Gastroesophageal sphincter (tissue), 4 donors: Measurements from ENCODE around the gene PSG5. TPM values are rescaled to one million over a fixed set of nuclear protein-coding genes. Genes with fewer than 3 reads are reported as not detected.
"Not testable (repeated sequence)": the region's sequence is repeated elsewhere in the genome, so short reads cannot be mapped to it uniquely, and the experiment has no call there.

Source experiments
- ATAC-seq: fragments of 150-250 bp; one replicate; pipeline ENCODE4 v1.9.1; 2016; ENCODE audit warnings: mild to moderate bottlenecking, moderate library complexity
- H3K27ac ChIP-seq, 4 donors: fragments of 200-600 bp; sonication (generic) in 3 of 4; 1 replicate in 3 of 4; 2 replicates in 1 of 4; pipeline ENCODE4 v1.5.1; 2016 to 2019
- H3K27me3 ChIP-seq: fragments of 200-600 bp; sonication (generic); one replicate; pipeline ENCODE4 v1.5.1; 2019
- H3K36me3 ChIP-seq, 2 donors: fragments of 200-600 bp; sonication (generic); one replicate each; pipeline ENCODE4 v1.5.1; 2019; ENCODE audit warnings: control low read depth in 1 of 2
- H3K4me1 ChIP-seq, 3 donors: fragments of 200-600 bp; sonication (generic); 1 replicate in 2 of 3; 2 replicates in 1 of 3; pipeline ENCODE4 v1.5.1; 2016 to 2019; ENCODE audit warnings: control low read depth in 2 of 3
- H3K4me3 ChIP-seq, 2 donors: fragments of 200-600 bp; sonication (generic); one replicate each; pipeline ENCODE4 v1.5.1; 2019; ENCODE audit warnings: mild to moderate bottlenecking in 1 of 2, moderate library complexity in 1 of 2
- H3K9me3 ChIP-seq, 3 donors: fragments of 200-600 bp; sonication (generic); one replicate each; pipeline ENCODE4 v1.5.1; 2017 to 2019; ENCODE audit warnings: control low read depth in 2 of 3
- CTCF ChIP-seq, 4 experiments: fragments of 200-600 bp in 2 of 4; fragments of 450-650 bp in 2 of 4; sonication (generic) in 1 of 4; IDR thresholded peaks; one replicate each; pipeline ENCODE4 v1.5.1; 2017 to 2019; ENCODE audit warnings: antibody characterized with exemption in 4 of 4, mild to moderate bottlenecking in 2 of 4, moderate library complexity in 2 of 4
- EP300 ChIP-seq: sonication (generic); formaldehyde crosslinking; IDR thresholded peaks from one replicate; pipeline ENCODE4 v1.6.1; 2017; ENCODE audit warnings: antibody characterized with exemption, mild to moderate bottlenecking
- POLR2A ChIP-seq, 2 donors: fragments of 450-650 bp; IDR thresholded peaks; one replicate each; pipeline ENCODE4 v1.6.1; 2017; ENCODE audit warnings: antibody characterized with exemption in 2 of 2, mild to moderate bottlenecking in 2 of 2, moderate library complexity in 1 of 2
- POLR2AphosphoS5 ChIP-seq: sonication (generic); formaldehyde crosslinking; IDR thresholded peaks from one replicate; pipeline ENCODE4 v1.6.1; 2017; ENCODE audit warnings: antibody characterized with exemption
- WGBS, 2 donors: methylation state at CpG; one replicate each; pipeline ENCODE4 v1.1.5; 2018; ENCODE audit warnings: low coverage in 1 of 2; 5-methylcytosine and 5-hydroxymethylcytosine counted together
- total RNA-seq, 4 donors: library from RNA; depleted of rRNA; stranded (reverse); fragments of >200 nt; gene quantifications; one replicate each; pipeline ENCODE4 v1.1.0, GENCODE V29; 2016

PSG5 gene
- total RNA-seq, 4 donors from 2014 or later, result not detected

GRCh38 chr19:43188092-43188491, 1.8 kb upstream of the PSG5 start:
- ATAC-seq, result not testable (repeated sequence)
- WGBS, 2 donors, result 43 to 60% methylated on average over 3 to 9 of the region's 9 CpGs

DNA sequence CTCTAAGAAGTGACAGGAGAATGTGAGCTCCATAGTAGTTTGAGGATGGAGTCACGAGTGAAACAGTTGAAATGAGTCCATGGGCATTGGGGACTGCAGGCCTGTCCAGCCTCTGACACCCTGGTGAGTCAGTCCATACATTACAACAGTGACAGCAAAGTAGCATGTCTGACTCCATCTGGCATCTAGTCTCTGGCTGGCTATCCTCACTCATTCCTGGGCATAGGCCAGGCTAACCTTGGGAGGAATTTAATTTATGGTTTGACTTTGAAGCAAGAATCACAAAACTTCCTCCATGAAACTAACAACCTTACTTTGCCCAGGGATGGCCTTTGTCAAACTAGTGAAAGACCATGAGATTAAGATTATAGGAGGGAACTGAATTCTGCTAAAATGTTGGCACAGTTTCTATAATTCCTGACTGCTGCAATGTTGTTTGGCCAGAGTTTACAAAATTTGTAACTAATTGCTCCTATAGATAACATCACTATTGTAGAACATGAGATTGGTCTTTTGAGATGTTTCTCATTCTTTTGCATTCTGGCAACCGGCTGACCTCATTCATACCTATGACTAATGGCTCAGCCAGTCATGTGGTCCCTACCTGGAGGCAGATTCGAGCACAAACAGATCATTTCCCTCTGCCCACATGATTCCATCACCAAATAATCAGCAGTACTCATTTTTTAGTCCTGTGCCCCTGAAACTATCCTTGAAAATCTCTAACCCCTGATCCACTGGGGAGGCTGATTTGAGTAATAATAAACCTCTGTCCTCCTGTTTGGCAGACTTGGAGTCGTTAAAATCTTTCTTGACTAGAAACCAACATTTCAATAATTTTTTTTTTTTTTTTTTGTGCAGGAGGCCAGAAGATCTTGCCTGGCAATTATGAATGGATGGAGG, 4.2 kb downstream of the PSG5 start:
- ATAC-seq, H3K36me3 ChIP-seq, H3K9me3 ChIP-seq, H3K4me3 ChIP-seq, H3K27me3 ChIP-seq, H3K4me1 ChIP-seq: not testable (repeated sequence)
- 36 to 66% methylated on average over 3 of the region's 4 CpGs for WGBS, 2 donors
- H3K27ac ChIP-seq, result peak overlapping the region in 1 of 4 donors; percentile 43

More at GRCh38 chr19:43188092-43188491, 1.8 kb upstream of the PSG5 start:
- H3K9me3 ChIP-seq, H3K4me1 ChIP-seq, H3K36me3 ChIP-seq, H3K4me3 ChIP-seq, H3K27me3 ChIP-seq, H3K27ac ChIP-seq: not testable (repeated sequence)

- not testable (repeated sequence) for ATAC-seq, H3K36me3 ChIP-seq, H3K4me1 ChIP-seq, H3K4me3 ChIP-seq, H3K9me3 ChIP-seq, H3K27me3 ChIP-seq, H3K27ac ChIP-seq
- WGBS, 2 donors, result 50% methylated on average over 1 of the region's 1 CpG; no CpG with 5 or more reads in 1 of the 2 donors
Observed at GRCh38 chr19:43179569-43180147, 6.7 kb downstream of the PSG5 start.

DNA sequence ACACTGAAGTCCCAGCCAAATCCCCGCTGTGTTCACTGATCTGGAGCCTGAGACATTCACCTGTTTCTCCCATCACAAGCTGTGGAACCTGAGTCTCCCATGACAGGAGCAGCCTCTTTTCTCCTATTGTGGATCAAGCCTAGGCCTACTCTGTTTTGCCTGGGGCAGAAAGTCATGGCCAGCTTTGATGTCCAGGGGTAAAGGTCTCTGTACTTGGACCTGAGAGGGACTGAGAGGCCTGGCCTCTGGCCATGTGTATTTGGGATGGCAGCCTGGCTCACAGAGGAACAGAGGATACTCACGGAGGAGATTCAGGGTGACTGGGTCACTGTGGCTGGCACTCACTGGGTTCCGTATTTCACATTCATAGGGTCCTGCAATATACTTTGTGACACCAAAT, 7.8 kb downstream of the PSG5 start:
- H3K4me3 ChIP-seq, H3K27me3 ChIP-seq, H3K36me3 ChIP-seq, ATAC-seq, H3K4me1 ChIP-seq, H3K9me3 ChIP-seq, H3K27ac ChIP-seq: not testable (repeated sequence)
- no CpG with 5 or more reads among the region's 3 CpGs for WGBS, 2 donors

GRCh38 chr19:43165906-43166305, 20.4 kb downstream of the PSG5 start:
- not testable (repeated sequence) for H3K9me3 ChIP-seq, H3K36me3 ChIP-seq, ATAC-seq, H3K4me3 ChIP-seq, H3K4me1 ChIP-seq, H3K27ac ChIP-seq
- WGBS, 2 donors, result 59 to 68% methylated on average over 3 of the region's 3 CpGs
- peaks cover 10% of the 10 kb centered on the region for H3K27me3 ChIP-seq

DNA sequence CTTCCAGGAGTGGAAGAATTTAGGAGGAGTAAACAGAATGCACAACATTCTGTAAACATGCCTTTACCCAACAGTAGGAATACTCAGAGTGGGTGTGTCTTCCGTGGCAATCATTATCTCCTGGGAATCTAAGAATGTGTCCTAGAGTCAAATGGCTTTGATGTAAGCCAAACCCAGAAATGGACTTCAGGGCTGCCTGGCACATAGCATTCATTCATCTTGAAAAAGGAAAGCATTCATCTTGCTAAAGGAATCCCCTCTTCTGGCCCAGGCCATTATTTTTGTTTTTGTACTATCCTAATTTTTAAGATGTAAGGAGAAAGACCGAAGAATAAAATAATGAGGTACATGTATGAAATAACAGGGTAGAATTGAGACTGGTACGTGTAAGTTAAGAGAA, 23.2 kb downstream of the PSG5 start:
- peaks cover 10% of the 10 kb centered on the region for H3K27me3 ChIP-seq
- WGBS, 2 donors, result 63 to 67% methylated on average over 1 to 3 of the region's 3 CpGs
- not testable (repeated sequence) for H3K4me3 ChIP-seq, H3K36me3 ChIP-seq, H3K9me3 ChIP-seq, H3K27ac ChIP-seq, ATAC-seq, H3K4me1 ChIP-seq

DNA sequence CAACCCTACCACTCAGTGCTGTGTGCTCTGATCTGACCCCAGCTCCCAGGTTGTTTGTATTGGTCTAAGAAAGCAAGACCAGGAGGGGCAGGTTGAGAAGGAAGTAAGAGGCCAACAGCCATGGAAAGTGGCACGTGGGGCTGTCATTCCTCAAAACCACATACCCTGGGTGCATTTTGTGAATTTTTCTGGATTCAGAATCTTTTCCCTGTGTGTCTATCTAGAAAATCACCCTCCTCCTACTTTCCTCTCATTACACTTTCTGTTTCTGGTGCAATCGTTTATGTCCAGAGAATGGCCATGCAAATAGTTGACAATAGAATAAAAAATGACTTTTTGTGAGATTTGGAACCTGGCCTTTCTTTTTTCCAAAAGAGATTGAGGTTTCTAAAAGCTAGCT, 24.1 kb downstream of the PSG5 start:
- not testable (repeated sequence) for H3K27ac ChIP-seq, H3K4me3 ChIP-seq
- 29 to 50% methylated on average over 1 of the region's 2 CpGs for WGBS, 2 donors

DNA sequence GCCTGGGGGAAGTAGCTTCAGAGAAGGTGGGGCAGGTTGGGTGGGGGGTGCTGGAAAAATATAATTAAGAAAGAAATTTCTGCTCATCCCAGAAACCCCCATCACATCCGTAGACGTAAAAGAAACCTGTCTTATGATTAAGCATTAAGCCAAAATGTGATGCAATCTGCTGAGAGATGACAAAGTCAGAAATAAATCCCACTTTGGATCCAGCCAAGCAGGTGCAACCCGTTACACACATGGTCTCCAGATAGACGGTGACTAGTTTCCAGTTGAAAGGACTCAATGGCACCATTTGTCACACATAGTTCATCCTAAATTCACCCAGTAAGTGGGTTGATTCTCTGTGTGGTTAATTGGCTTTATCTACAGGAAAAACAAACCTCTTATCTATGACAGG, 34.1 kb downstream of the PSG5 start:
- Histone ChIP-seq H3K9me3 (no peaks in the 10 kb centered on the region), H3K27ac (no peak overlapping the region), H3K36me3 (no peaks in the 10 kb centered on the region), H3K4me1 (no peaks in the 10 kb centered on the region), H3K27me3 (peaks cover 5% of the 10 kb centered on the region), H3K4me3 (no peak overlapping the region)
- no peak for ATAC-seq
- WGBS, 2 donors, result 59 to 60% methylated on average over 2 to 3 of the region's 4 CpGs
- TF ChIP-seq POLR2A (IDR thresholded peaks at IDR 0.05) (no peak), CTCF (IDR thresholded peaks at IDR 0.05) (no peak), POLR2AphosphoS5 (no peak), EP300 (no peak)

More for the DNA sequence above, 24.1 kb downstream of the PSG5 start:
- ATAC-seq, H3K9me3 ChIP-seq, H3K4me1 ChIP-seq, H3K36me3 ChIP-seq: not testable (repeated sequence)
- H3K27me3 ChIP-seq, result peaks cover 10% of the 10 kb centered on the region

DNA sequence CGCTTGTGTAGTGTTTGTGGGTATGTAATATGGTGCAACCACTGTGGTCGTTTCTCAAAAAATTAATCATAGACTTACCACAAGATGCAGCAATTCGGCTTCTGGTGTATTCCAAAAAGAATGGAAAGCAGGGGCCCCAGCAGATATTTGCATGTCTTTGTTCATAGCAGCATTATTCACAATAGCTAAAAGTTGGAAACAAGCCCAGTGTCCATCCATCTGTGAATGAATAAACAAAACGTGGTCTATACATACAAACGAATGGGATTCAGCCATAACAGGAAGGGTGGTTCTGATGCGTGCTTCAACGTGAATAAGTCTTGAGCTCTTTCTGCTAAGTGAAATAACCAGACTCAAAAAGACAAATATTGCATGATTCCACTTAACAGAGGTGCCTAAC, 36.5 kb downstream of the PSG5 start:
- H3K27me3 ChIP-seq, H3K9me3 ChIP-seq, H3K27ac ChIP-seq, H3K4me3 ChIP-seq, H3K4me1 ChIP-seq, H3K36me3 ChIP-seq, ATAC-seq: not testable (repeated sequence)
- 65 to 73% methylated on average over 7 of the region's 7 CpGs for WGBS, 2 donors
